CD14-positive monocyte (primary cell): Measurements from ENCODE around the gene ADAM19. TPM values are rescaled to one million over a fixed set of nuclear protein-coding genes. Genes with fewer than 3 reads are reported as not detected.

ENCODE experiments used
- DNase-seq, 3 donors: peaks; one replicate each; pipeline ENCODE4 v3.0.0-alpha.2; 2011 to 2022
- H2AFZ ChIP-seq: 2 replicates; pipeline ENCODE4 v1.6.0; 2012; ENCODE audit warnings: mild to moderate bottlenecking, low read depth, low read length, inconsistent platforms; ENCODE audit not compliant: insufficient read depth, poor library complexity, severe bottlenecking
- H3K27ac ChIP-seq, 2 donors: 1 replicate in 1 of 2; 2 replicates in 1 of 2; pipeline ENCODE4 v1.5.1; 2012 to 2013; ENCODE audit warnings: low read length in 2 of 2, control low read depth in 1 of 2, inconsistent platforms in 1 of 2, low read depth in 1 of 2, mild to moderate bottlenecking in 1 of 2
- H3K27me3 ChIP-seq, 2 donors: one replicate each; pipeline versions ENCODE4 v1.6.0 to v1.6.1; 2011 to 2013; ENCODE audit warnings: low read length in 2 of 2; ENCODE audit not compliant: control insufficient read depth in 2 of 2, insufficient read depth in 2 of 2
- H3K36me3 ChIP-seq, 2 donors: replicated peaks in 1 of 2; 1 replicate in 1 of 2; 2 replicates in 1 of 2; pipeline versions ENCODE4 v1.5.1 to v1.6.1; 2012 to 2013; ENCODE audit warnings: low read length in 2 of 2, control low read depth in 1 of 2, inconsistent platforms in 1 of 2, mild to moderate bottlenecking in 1 of 2; ENCODE audit not compliant: insufficient read depth in 2 of 2, control insufficient read depth in 1 of 2
- H3K4me1 ChIP-seq, 2 donors: 1 replicate in 1 of 2; 2 replicates in 1 of 2; pipeline versions ENCODE4 v1.5.1 to v1.6.1; 2012 to 2013; ENCODE audit warnings: low read length in 2 of 2, control low read depth in 1 of 2, inconsistent platforms in 1 of 2, mild to moderate bottlenecking in 1 of 2, moderate library complexity in 1 of 2; ENCODE audit not compliant: insufficient read depth in 2 of 2, control insufficient read depth in 1 of 2
- H3K4me2 ChIP-seq: replicated peaks from 2 replicates; pipeline ENCODE3; 2012; ENCODE audit warnings: low read length, moderate library complexity, mild to moderate bottlenecking; ENCODE audit not compliant: poor library complexity, severe bottlenecking; ENCODE audit errors: extremely low read depth
- H3K4me3 ChIP-seq, 3 experiments: fragments of 200-600 bp in 1 of 3; sonication (generic) in 1 of 3; replicated peaks in 1 of 3; 1 replicate in 2 of 3; 2 replicates in 1 of 3; pipeline ENCODE4 v1.5.1; 2011 to 2013; ENCODE audit warnings: low read length in 3 of 3, mild to moderate bottlenecking in 3 of 3, control low read depth in 2 of 3, low read depth in 2 of 3, inconsistent platforms in 1 of 3, moderate library complexity in 1 of 3
- H3K79me2 ChIP-seq: 2 replicates; pipeline ENCODE4 v1.6.0; 2012; ENCODE audit warnings: mild to moderate bottlenecking, control low read depth, inconsistent platforms, low read length, moderate library complexity; ENCODE audit not compliant: insufficient read depth
- H3K9ac ChIP-seq: 2 replicates; pipeline ENCODE4 v1.6.0; 2017; ENCODE audit warnings: low read length, mild to moderate bottlenecking; ENCODE audit not compliant: insufficient read depth, poor library complexity, severe bottlenecking
- H3K9me3 ChIP-seq, 2 donors: replicated peaks in 1 of 2; 1 replicate in 1 of 2; 2 replicates in 1 of 2; pipeline versions ENCODE4 v1.5.1 to v1.6.1; 2012 to 2013; ENCODE audit warnings: low read length in 2 of 2, control low read depth in 1 of 2; ENCODE audit not compliant: control insufficient read depth in 1 of 2, insufficient read depth in 1 of 2
- H4K20me1 ChIP-seq: 2 replicates; pipeline ENCODE4 v1.6.0; 2012; ENCODE audit warnings: mild to moderate bottlenecking, low read length, control low read depth, moderate library complexity; ENCODE audit not compliant: insufficient read depth
- H3K27ac Mint-ChIP-seq, 7 donors: one replicate each; pipeline ENCODE4 v1.8.0; 2020; ENCODE audit warnings: mild to moderate bottlenecking in 7 of 7, mixed read lengths in 7 of 7, moderate library complexity in 6 of 7, inconsistent platforms in 2 of 7
- H3K27me3 Mint-ChIP-seq, 3 donors: one replicate each; pipeline ENCODE4 v1.8.0; 2021 to 2022; ENCODE audit warnings: low read depth in 3 of 3, mild to moderate bottlenecking in 3 of 3, mixed read lengths in 3 of 3, moderate library complexity in 3 of 3, inconsistent platforms in 1 of 3
- H3K36me3 Mint-ChIP-seq, 2 donors: one replicate each; pipeline ENCODE4 v1.8.0; 2020; ENCODE audit warnings: mixed read lengths in 2 of 2, inconsistent platforms in 1 of 2, mild to moderate bottlenecking in 1 of 2
- H3K4me1 Mint-ChIP-seq: one replicate; pipeline ENCODE4 v1.8.0; 2020; ENCODE audit warnings: mild to moderate bottlenecking, mixed read lengths
- H3K4me3 Mint-ChIP-seq, 2 donors: one replicate each; pipeline ENCODE4 v1.8.0; 2020; ENCODE audit warnings: mild to moderate bottlenecking in 2 of 2, mixed read lengths in 2 of 2, moderate library complexity in 1 of 2
- H3K9me3 Mint-ChIP-seq, 7 donors: one replicate each; pipeline ENCODE4 v1.8.0; 2020 to 2022; ENCODE audit warnings: mixed read lengths in 7 of 7, mild to moderate bottlenecking in 6 of 7, moderate library complexity in 6 of 7, inconsistent platforms in 2 of 7
- CTCF ChIP-seq: fragments of 200-600 bp; IDR thresholded peaks from one replicate; pipeline ENCODE4 v1.8.0; 2022; ENCODE audit warnings: antibody characterized with exemption, mild to moderate bottlenecking
- WGBS: methylation state at CpG from one replicate; pipeline ENCODE4 v1.1.5; 2013; ENCODE audit warnings: missing lambda C conversion rate; ENCODE audit not compliant: insufficient coverage; 5-methylcytosine and 5-hydroxymethylcytosine counted together
- intact Hi-C, 2 donors: fragments of 100-400 bp; cut with micrococcal nuclease; formaldehyde crosslinking; loops; one replicate each; pipeline versions ENCODE4 v1.15.0 to v1.15.1; 2023
- polyA minus RNA-seq: library from RNA; depleted of rRNA, polyadenylated mRNA; stranded (reverse); fragments of >200 nt; gene quantifications from 2 replicates; pipeline ENCODE4 v1.2.3, GENCODE V29; 2012
- polyA plus RNA-seq, 3 donors: library from polyadenylated mRNA; depleted of rRNA in 1 of 3; unstranded in 2 of 3; stranded (reverse) in 1 of 3; fragments of 300-500 nt in 2 of 3; fragments of >200 nt in 1 of 3; fragmentation: Illumina TruSeq in 2 of 3; gene quantifications; 1 replicate in 2 of 3; 2 replicates in 1 of 3; pipeline ENCODE4 v1.2.3, GENCODE V29; 2012 to 2021
- total RNA-seq, 12 experiments: library from RNA in 1 of 12; stranded (reverse) in 1 of 12; fragments of 120-200 nt in 1 of 12; gene quantifications; one replicate each; pipeline ENCODE4 v1.2.4 and lab custom pipeline; 2013 to 2026; ENCODE audit warnings: mixed read lengths in 6 of 12, inconsistent platforms in 1 of 12

The ADAM19 gene
- total RNA-seq (2013) = 16.0 TPM
- polyA plus RNA-seq = 10 to 100 TPM in 1 of 3 donors, 1 to 10 TPM in 2; 3.0 to 12.7 (median 6.2) TPM
- 13.6 and 20.6 TPM in 2 replicates for polyA minus RNA-seq
- total RNA-seq (lab: John Stamatoyannopoulos, UW) = 74.4 to 609 (median 95.3) reads per million in 11 experiments

GRCh38 chr5:157575381-157576020, at the start of gene ADAM19:
Gene ADAM19, minus strand, starts transcription at chr5:157575775. Its CDS starts 79 bp downstream, at chr5:157575696.
- H4K20me1 ChIP-seq = no peaks in the 10 kb centered on the region
- Mint-ChIP-seq H3K9me3 (no peaks in the 10 kb centered on the region), H3K4me3 (peak within 1 kb of the TSS; percentile 99 to 100), H3K27ac (peak within 1 kb of the TSS; percentile 76 to 96 (median 90)), H3K4me1 (peaks cover 54% of the 10 kb centered on the region), H3K27me3 (peaks cover 2 to 7% (median 6%) of the 10 kb centered on the region in 3 donors), H3K36me3 (peaks cover 0 to 3% of the 10 kb centered on the region in 2 donors)
- no peak for TF ChIP-seq CTCF
- H3K4me2 ChIP-seq = peak within 1 kb of the TSS; percentile 95
- H3K27me3 ChIP-seq = no peaks in the 10 kb centered on the region
- peaks cover 52 to 61% of the 10 kb centered on the region in 2 donors for H3K4me1 ChIP-seq
- WGBS = under 1% methylated on average over 53 of the region's 63 CpGs
- no peaks in the 10 kb centered on the region for H3K36me3 ChIP-seq
- intact Hi-C loops = loop anchor here in 1 of 2 donors (10.0 kb wide), 1 partner anchor 89 kb away; no protein-coding TSS in a partner anchor
- H3K9me3 ChIP-seq = no peaks in the 10 kb centered on the region
- DNase-seq = peak in 1 of 3 donors; percentile 45
- peak within 1 kb of the TSS; percentile 86 for H2AFZ ChIP-seq
- H3K9ac ChIP-seq = peak within 1 kb of the TSS; percentile 78
- peaks cover 31% of the 10 kb centered on the region for H3K79me2 ChIP-seq
- H3K27ac ChIP-seq = peak within 1 kb of the TSS; percentile 43 to 83
- peak within 1 kb of the TSS; percentile 51 to 90 (median 66) for H3K4me3 ChIP-seq

- Histone ChIP-seq H2AFZ (no peak overlapping the region), H3K27me3 (no peaks in the 10 kb centered on the region), H3K79me2 (no peaks in the 10 kb centered on the region), H3K9me3 (no peaks in the 10 kb centered on the region), H3K4me3 (no peak overlapping the region), H3K9ac (no peak overlapping the region), H3K4me2 (no peak overlapping the region), H3K27ac (no peak overlapping the region), H4K20me1 (no peaks in the 10 kb centered on the region), H3K4me1 (no peaks in the 10 kb centered on the region), H3K36me3 (no peaks in the 10 kb centered on the region)
- Mint-ChIP-seq H3K4me1 (no peaks in the 10 kb centered on the region), H3K4me3 (no peak overlapping the region), H3K27ac (no peak overlapping the region), H3K27me3 (peaks cover 0 to 3% (median 2%) of the 10 kb centered on the region in 3 donors), H3K36me3 (no peaks in the 10 kb centered on the region), H3K9me3 (peaks cover 0 to 9% (median 3%) of the 10 kb centered on the region in 7 donors)
- intact Hi-C loops = no loop called here
- WGBS = no CpG with 5 or more reads among the region's 2 CpGs
- no peak for DNase-seq
- TF ChIP-seq CTCF = no peak
Measured at GRCh38 chr5:157624144-157624543, 48.6 kb upstream of the ADAM19 start.
